Neutrophil (primary cell): ENCODE data around the gene SLC25A43.

Experiments used
- H3K27ac ChIP-seq: fragments of 200-600 bp; sonication (generic); 2 replicates; pipeline ENCODE4 v1.5.1; 2016; ENCODE audit warnings: mild to moderate bottlenecking, moderate library complexity
- H3K27me3 ChIP-seq: fragments of 200-600 bp; sonication (generic); 2 replicates; pipeline ENCODE4 v1.6.0; 2016; ENCODE audit warnings: mild to moderate bottlenecking
- H3K36me3 ChIP-seq: fragments of 200-600 bp; sonication (generic); 2 replicates; pipeline ENCODE4 v1.5.1; 2017
- H3K4me1 ChIP-seq, 2 experiments: fragments of 200-600 bp in 1 of 2; sonication (generic) in 1 of 2; 1 replicate in 1 of 2; 2 replicates in 1 of 2; pipeline versions ENCODE4 v1.5.1 to v1.6.1; 2013 to 2016; ENCODE audit warnings: low read depth in 1 of 2, low read length in 1 of 2, mild to moderate bottlenecking in 1 of 2, moderate library complexity in 1 of 2; ENCODE audit not compliant: control insufficient read depth in 1 of 2, insufficient read depth in 1 of 2
- H3K4me3 ChIP-seq, 2 experiments: fragments of 200-600 bp in 1 of 2; sonication (generic) in 1 of 2; 1 replicate in 1 of 2; 2 replicates in 1 of 2; pipeline ENCODE4 v1.5.1; 2013 to 2016; ENCODE audit warnings: low read depth in 1 of 2, low read length in 1 of 2, mild to moderate bottlenecking in 1 of 2, moderate library complexity in 1 of 2
- H3K9me3 ChIP-seq: fragments of 200-600 bp; sonication (generic); 2 replicates; pipeline ENCODE4 v1.5.1; 2016
- CTCF ChIP-seq: fragments of 200-600 bp; sonication (generic); IDR thresholded peaks from 2 replicates; pipeline ENCODE4 v1.5.1; 2016; ENCODE audit warnings: antibody characterized with exemption

Gene SLC25A43

GRCh38 chrX:119500061-119500800 lies 101.1 kb downstream of the SLC25A43 start:
- no peaks in the 10 kb centered on the region for H3K9me3 ChIP-seq
- no peaks in the 10 kb centered on the region for H3K36me3 ChIP-seq
- no peak for TF ChIP-seq CTCF
- H3K27ac ChIP-seq: no peak overlapping the region
- H3K27me3 ChIP-seq: no peaks in the 10 kb centered on the region
- H3K4me1 ChIP-seq: peaks cover 38 to 43% of the 10 kb centered on the region in 2 experiments
- no peak overlapping the region for H3K4me3 ChIP-seq

GRCh38 chrX:119501511-119502148 lies 102.5 kb downstream of the SLC25A43 start:
- Histone ChIP-seq H3K27me3 (no peaks in the 10 kb centered on the region), H3K4me3 (no peak overlapping the region), H3K36me3 (no peaks in the 10 kb centered on the region), H3K27ac (peak overlapping the region; percentile 39), H3K4me1 (peaks cover 26 to 30% of the 10 kb centered on the region in 2 experiments), H3K9me3 (no peaks in the 10 kb centered on the region)
- no peak for TF ChIP-seq CTCF

GRCh38 chrX:119502727-119503483 lies 103.8 kb downstream of the SLC25A43 start:
- Histone ChIP-seq H3K4me1 (peaks cover 19 to 21% of the 10 kb centered on the region in 2 experiments), H3K36me3 (no peaks in the 10 kb centered on the region), H3K27me3 (no peaks in the 10 kb centered on the region), H3K4me3 (no peak overlapping the region), H3K9me3 (no peaks in the 10 kb centered on the region), H3K27ac (peak overlapping the region; percentile 27)
- no peak for TF ChIP-seq CTCF

- H3K4me3 ChIP-seq: no peak overlapping the region
- H3K27me3 ChIP-seq: no peaks in the 10 kb centered on the region
- no peak overlapping the region for H3K27ac ChIP-seq
Measured at GRCh38 chrX:119503484-119503861, 104.3 kb downstream of the SLC25A43 start.

More at GRCh38 chrX:119503484-119503861, 104.3 kb downstream of the SLC25A43 start:
- no peak for TF ChIP-seq CTCF
- Histone ChIP-seq H3K36me3 (no peaks in the 10 kb centered on the region), H3K4me1 (peaks cover 19 to 21% of the 10 kb centered on the region in 2 experiments), H3K9me3 (no peaks in the 10 kb centered on the region)
